Mucosa of descending colon (tissue), 3 donors: ENCODE data around the gene CPM. TPM values are rescaled to one million over a fixed set of nuclear protein-coding genes. Genes with fewer than 3 reads are reported as not detected.

Source experiments
- ATAC-seq: fragments of 200-7000 bp; cut with Tn5 transposase; one replicate; pipeline ENCODE4 v1.9.1; 2020; ENCODE audit warnings: mild to moderate bottlenecking, moderate library complexity
- DNase-seq, 3 donors: peaks; one replicate each; pipeline ENCODE4 v3.0.0-alpha.2; 2020
- H3K36me3 ChIP-seq: fragments of 200-600 bp; one replicate; pipeline ENCODE4 v1.8.0; 2021; ENCODE audit warnings: low read depth, mild to moderate bottlenecking
- H3K4me1 ChIP-seq: fragments of 200-600 bp; one replicate; pipeline ENCODE4 v1.8.0; 2021; ENCODE audit warnings: low read depth, mild to moderate bottlenecking
- H3K4me3 ChIP-seq: fragments of 200-600 bp; one replicate; pipeline ENCODE4 v1.8.0; 2021; ENCODE audit warnings: mild to moderate bottlenecking
- H3K9me3 ChIP-seq: fragments of 200-600 bp; one replicate; pipeline ENCODE4 v1.8.0; 2021; ENCODE audit warnings: mild to moderate bottlenecking
- CTCF ChIP-seq: fragments of 200-600 bp; IDR thresholded peaks from one replicate; pipeline ENCODE4 v1.8.0; 2022; ENCODE audit warnings: antibody characterized with exemption, mild to moderate bottlenecking
- intact Hi-C, 2 donors: fragments of 100-400 bp; cut with DNase I in 1 of 2; cut with micrococcal nuclease in 1 of 2; formaldehyde crosslinking; loops; one replicate each; pipeline versions ENCODE4 v1.11.0 to v1.11.1; 2022; cut with DNase I, micrococcal nuclease
- total RNA-seq, 3 donors: library from RNA; stranded (reverse); fragmentation: NEBNext Ultra II Directional in 2 of 3; extraction: Animal tissue kit (Norgen Biotek cat#: 25700) in 2 of 3; gene quantifications; one replicate each; pipeline versions ENCODE4 v1.2.1 to v1.2.4, GENCODE V29; 2021 to 2023
- donor health status: DM: no; HTN: no; CAD: no; lungs with moderate emphysema.
- donor health status: DM: no; HTN: no; CAD: no.
- donor health status: DM: no; HTN: yes; CAD: no.

CPM gene
- total RNA-seq, 3 donors from 2014 or later = 40.1 to 130 (median 111) TPM

DNA sequence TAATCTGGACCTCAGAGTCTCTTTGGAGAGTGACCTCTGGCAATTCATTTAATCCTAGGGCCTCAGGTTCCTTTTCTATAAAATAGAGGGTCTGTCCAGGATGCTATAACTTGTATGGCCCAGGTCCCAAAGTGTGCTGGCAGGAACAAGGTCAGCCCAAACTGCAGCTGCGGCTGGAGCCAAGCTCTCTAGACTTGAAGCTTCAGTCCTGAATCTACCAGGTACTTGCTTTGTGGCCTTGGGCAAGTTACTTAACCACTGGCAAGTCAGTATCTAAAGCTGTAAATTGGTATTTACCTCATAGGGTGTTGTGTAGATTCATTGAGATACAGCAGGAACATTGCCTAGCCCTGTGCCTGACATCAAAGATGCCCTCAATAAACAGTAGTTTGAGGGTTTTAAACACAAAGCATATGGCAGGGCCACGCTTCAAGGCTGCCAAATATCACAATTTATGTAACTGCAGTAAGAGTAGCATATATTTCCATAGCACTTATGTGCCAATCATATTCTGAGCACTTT is 21.7 kb downstream of the CPM start:
- Histone ChIP-seq H3K36me3 (no peaks in the 10 kb centered on the region), H3K4me1 (no peaks in the 10 kb centered on the region), H3K9me3 (no peaks in the 10 kb centered on the region), H3K4me3 (no peak overlapping the region)
- intact Hi-C loops = no loop called here
- no peak for TF ChIP-seq CTCF
- peak; percentile 90 for ATAC-seq
- peak in 1 of 3 donors; percentile 29 for DNase-seq

GRCh38 chr12:68910128-68910527 is 22.8 kb downstream of the CPM start:
- H3K9me3 ChIP-seq = no peaks in the 10 kb centered on the region
- intact Hi-C loops = no loop called here
- H3K4me3 ChIP-seq = no peak overlapping the region
- DNase-seq (no peak), ATAC-seq (no peak)
- no peaks in the 10 kb centered on the region for H3K36me3 ChIP-seq
- no peak for TF ChIP-seq CTCF
- no peaks in the 10 kb centered on the region for H3K4me1 ChIP-seq

DNA sequence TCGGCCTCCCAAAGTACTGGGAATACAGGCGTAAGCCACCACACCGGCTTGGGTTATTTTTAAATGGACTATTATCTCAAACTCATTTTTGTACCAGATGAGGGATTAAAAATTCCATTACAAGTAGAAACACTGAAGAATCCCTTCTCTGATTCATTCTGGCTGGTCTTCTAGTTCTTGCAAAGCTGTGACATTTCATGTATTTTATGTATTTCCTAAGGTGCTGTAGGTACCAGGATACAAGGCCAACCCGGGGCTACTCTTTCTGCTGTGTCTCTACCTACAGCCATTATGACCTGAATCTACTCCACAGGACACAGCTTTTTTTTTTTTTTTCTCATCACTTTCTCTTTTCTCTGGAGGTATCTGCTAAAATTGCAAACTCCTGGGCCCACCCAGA is 24.9 kb downstream of the CPM start:
- Histone ChIP-seq H3K36me3 (no peaks in the 10 kb centered on the region), H3K4me3 (no peak overlapping the region), H3K4me1 (no peaks in the 10 kb centered on the region), H3K9me3 (no peaks in the 10 kb centered on the region)
- intact Hi-C loops = no loop called here
- no peak for TF ChIP-seq CTCF
- ATAC-seq (no peak), DNase-seq (no peak)

DNA sequence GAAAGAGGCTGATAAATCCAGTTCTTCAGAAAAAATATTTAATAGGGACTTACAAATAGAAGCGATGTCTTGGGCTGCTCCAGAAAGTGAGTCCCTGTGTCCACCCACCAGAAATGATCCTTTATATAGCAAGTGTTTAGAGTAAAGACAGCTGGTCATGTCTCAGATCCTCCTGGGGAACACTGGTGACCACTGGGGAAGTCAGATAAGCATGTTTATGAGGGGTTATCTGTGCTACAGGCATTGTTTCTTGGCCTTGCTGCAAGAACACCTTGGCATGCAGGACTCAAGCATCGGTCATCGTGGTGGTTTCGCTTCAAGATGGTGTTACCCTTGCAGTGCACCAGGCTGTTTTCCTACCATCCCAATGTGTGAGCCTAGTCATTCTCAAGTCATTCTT is 27.2 kb downstream of the CPM start:
- TF ChIP-seq CTCF = no peak
- Histone ChIP-seq H3K4me1 (no peaks in the 10 kb centered on the region), H3K36me3 (no peaks in the 10 kb centered on the region), H3K9me3 (no peaks in the 10 kb centered on the region), H3K4me3 (no peak overlapping the region)
- intact Hi-C loops = no loop called here
- no peak for ATAC-seq
- no peak for DNase-seq

DNA sequence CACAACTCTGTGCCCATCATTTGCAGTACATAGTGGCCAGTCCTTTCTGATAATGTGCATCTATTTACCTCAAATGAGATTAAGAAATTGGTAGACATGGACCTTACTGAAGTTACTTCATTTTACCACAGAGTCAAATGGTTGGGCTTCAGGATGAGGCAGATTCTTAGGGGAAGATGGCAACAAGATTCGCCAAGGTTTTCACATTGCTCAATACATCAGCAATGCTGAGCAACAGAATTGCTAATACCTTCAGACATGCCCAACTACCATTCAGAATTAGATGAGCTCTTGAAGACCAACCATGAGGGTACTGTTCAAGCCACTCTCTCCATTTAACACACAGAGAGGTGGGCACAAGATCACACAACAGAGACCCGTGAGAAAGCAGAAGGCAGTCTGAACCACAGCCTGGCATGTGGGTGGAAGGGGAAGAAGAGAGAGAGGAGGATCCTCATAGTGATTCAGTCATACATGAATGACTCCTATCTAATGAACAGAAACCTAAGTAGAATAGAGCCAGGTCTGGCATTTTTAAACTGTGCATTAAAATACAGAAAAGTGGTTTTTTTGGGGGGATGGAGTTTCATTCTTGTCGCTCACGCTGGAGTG is 28.5 kb downstream of the CPM start:
- no peak overlapping the region for H3K4me3 ChIP-seq
- DNase-seq (no peak), ATAC-seq (peak; percentile 34)
- peaks cover 3% of the 10 kb centered on the region for H3K4me1 ChIP-seq
- intact Hi-C loops = no loop called here
- no peaks in the 10 kb centered on the region for H3K36me3 ChIP-seq
- H3K9me3 ChIP-seq = no peaks in the 10 kb centered on the region
- no peak for TF ChIP-seq CTCF

DNA sequence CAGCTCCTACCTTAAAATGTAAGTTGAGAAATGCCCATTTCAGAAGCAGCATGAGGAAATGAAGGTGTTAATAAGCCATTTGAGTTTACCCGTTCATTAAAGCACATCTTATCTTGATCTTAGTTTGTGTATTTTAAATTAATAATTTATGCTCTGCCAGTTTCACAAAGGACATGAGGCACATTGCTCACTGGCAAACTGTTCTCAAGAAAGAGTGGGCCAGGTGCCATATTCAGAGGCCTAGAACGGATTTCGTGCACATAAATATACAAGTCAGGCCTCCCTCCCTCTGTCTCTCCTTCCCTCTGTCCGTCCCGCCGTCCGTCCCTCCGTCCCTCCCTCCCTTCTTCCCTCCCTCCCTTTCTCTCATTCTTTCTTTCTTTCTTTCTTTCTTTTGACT is 29.5 kb downstream of the CPM start:
- Histone ChIP-seq H3K4me3 (no peak overlapping the region), H3K4me1 (peaks cover 9% of the 10 kb centered on the region), H3K9me3 (no peaks in the 10 kb centered on the region), H3K36me3 (no peaks in the 10 kb centered on the region)
- ATAC-seq (no peak), DNase-seq (no peak)
- TF ChIP-seq CTCF = no peak
- intact Hi-C loops = no loop called here
